Measurements from ENCODE around the gene UBXN7.

DNA sequence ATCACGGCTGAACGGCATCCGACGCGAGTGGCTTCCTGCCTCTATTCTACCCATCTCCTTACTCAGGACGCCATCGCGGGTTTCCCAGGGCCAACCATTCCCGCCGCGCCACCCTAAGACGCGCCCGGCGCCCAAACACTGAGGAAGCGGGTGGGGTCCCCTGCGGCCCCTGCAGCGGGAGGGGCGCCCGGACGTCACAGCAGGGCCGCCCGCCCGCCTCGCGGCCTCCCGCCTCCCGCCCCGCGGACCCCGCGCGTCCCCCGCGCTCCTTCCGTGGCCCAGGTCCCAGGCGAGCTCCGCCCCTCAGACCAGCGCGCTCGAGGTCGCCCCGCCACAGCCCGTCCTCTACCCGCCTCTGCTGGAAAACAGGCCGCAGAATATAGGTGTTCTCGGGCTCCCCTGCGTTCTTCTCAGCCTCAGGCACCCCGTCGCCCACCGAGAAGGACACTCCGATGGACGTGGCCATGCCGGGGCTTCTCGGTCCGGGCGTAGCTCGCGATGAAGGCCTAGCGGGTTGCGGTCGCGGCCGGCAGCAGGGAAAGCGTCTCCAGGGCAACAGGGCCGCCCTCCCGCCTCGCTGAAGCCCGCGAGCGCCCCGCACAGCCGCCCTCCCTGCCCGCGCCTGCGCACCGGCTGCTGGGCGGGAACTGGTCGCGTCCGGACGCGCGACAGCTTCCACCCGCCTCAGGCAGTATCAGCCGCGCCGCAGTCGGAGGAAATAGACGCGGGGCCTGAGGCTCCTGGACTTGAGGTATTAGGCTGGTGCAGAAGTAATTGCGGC is 114.3 kb downstream of the UBXN7 start, which contains the start of gene DYNLT2B:
- TF ChIP-seq, protein P1, sequence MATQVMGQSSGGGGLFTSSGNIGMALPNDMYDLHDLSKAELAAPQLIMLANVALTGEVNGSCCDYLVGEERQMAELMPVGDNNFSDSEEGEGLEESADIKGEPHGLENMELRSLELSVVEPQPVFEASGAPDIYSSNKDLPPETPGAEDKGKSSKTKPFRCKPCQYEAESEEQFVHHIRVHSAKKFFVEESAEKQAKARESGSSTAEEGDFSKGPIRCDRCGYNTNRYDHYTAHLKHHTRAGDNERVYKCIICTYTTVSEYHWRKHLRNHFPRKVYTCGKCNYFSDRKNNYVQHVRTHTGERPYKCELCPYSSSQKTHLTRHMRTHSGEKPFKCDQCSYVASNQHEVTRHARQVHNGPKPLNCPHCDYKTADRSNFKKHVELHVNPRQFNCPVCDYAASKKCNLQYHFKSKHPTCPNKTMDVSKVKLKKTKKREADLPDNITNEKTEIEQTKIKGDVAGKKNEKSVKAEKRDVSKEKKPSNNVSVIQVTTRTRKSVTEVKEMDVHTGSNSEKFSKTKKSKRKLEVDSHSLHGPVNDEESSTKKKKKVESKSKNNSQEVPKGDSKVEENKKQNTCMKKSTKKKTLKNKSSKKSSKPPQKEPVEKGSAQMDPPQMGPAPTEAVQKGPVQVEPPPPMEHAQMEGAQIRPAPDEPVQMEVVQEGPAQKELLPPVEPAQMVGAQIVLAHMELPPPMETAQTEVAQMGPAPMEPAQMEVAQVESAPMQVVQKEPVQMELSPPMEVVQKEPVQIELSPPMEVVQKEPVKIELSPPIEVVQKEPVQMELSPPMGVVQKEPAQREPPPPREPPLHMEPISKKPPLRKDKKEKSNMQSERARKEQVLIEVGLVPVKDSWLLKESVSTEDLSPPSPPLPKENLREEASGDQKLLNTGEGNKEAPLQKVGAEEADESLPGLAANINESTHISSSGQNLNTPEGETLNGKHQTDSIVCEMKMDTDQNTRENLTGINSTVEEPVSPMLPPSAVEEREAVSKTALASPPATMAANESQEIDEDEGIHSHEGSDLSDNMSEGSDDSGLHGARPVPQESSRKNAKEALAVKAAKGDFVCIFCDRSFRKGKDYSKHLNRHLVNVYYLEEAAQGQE (IDR thresholded peaks at IDR 0.05; ENCODE audit: insufficient read depth in 1 of 2, low read depth in 2 of 2, low read length in 1 of 2) = no peak
- TF ChIP-seq CTCF (IDR thresholded peaks at IDR 0.05) = no peak
- TF ChIP-seq POLR2AphosphoS5 (IDR thresholded peaks at IDR 0.05; ENCODE audit: low read depth, low read length) = peak; percentile 87
- TF ChIP-seq TCF7L2 (IDR thresholded peaks at IDR 0.05; ENCODE audit: low read depth, low read length) = no peak
